Muscle of back (tissue), 11 donors: ENCODE measurements around the gene LEMD1. TPM values are rescaled to one million over a fixed set of nuclear protein-coding genes. Genes with fewer than 3 reads are reported as not detected.

Source experiments
- DNase-seq, 3 donors: peaks; one replicate each; pipeline versions ENCODE4 v3.0.0 to v3.0.0-alpha.2; 2013
- polyA plus RNA-seq, 10 donors: library from polyadenylated mRNA; unstranded; fragments of 120-200 nt; gene quantifications; one replicate each; pipeline ENCODE4 v1.2.1, GENCODE V29; 2013; ENCODE audit not compliant: insufficient read length in 10 of 10

The LEMD1 gene
- polyA plus RNA-seq, 10 donors: not detected

- DNase-seq: no peak
Measured at GRCh38 chr1:205355075-205355453, 66.8 kb downstream of the LEMD1 start.

DNA sequence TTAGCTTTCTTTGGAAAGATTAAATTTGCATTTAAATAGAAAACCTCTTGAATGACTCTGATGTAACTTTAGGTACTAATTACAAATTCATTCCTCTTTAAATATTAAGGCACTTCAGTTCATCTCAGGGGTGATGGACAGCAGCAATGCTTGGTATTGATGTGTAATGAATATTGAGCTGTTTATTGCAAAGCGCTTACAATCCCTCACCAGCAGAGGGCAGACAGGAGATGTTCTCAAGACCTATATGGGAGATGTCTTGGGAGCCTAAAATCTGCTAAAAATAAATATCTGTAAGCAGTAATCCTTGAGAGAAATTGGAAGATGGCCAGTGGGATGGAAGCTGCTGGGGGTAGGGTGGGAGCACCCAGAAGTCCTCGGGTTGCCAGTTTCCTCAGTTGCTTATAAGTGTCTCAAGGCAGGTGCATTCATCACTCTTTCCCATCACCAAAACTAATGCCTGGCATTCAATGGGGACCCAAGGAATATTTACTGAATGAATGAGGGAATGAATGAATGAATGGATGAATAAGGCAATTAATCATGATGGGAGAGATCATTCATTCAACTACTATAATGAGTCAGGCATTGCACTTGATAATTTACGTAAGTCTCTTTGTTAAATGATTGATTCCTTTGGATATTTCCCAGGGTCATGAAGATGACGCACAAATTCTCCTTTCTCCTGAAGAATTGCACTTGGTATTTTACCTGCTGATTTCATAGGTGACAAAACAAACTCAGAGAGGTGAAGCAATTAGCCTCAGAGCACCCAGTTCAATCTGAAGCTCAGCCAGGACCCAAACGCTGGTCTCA is 67.4 kb downstream of the LEMD1 start:
- peak; percentile 67 to 83 (median 68) for DNase-seq

GRCh38 chr1:205353612-205354011 is 68.2 kb downstream of the LEMD1 start:
- DNase-seq: no peak

DNA sequence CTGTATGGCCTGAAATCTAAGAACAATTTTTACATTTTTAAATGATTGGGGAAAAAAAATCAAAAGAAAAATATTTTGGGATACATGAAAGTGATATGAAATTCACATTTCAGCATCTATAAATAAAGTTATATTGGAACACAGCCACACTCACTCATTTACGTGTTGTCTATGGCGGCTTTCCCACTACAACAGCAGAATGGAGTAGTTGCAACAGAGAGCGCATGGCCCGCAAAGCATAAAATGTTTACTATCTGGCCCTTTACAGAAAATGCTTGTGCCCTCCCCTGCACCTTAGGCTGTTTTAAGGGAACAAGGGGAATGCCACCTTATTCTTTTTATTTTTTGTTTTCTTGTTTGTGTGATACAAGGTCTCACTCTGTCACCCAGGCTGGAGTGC is 68.7 kb downstream of the LEMD1 start:
- no peak for DNase-seq

- no peak for DNase-seq
Measured at GRCh38 chr1:205351984-205352713, 69.7 kb downstream of the LEMD1 start.

GRCh38 chr1:205350691-205351141 is 71.1 kb downstream of the LEMD1 start:
- DNase-seq: no peak

DNA sequence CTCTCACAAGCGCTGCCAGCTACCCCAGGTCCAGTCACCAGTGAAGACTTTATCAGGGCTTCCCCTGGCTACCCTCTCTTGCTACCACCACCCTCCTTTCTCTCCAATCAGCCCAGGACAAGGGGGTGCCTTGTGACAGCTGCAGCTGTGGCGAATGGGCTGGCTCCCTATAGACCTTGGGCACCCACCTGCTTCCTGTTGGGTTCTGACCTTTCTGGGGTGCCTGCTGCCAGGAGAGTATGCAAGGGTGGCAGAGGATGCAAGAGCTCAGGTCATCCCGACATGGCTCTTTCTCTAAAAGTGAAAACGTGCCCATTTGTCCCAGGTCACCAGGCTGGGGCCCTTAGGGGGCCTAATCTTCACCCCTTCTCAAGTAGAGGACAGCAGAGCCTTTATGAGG is 71.7 kb downstream of the LEMD1 start:
- DNase-seq: no peak

- DNase-seq: no peak
Measured at GRCh38 chr1:205348554-205349487, 73.0 kb downstream of the LEMD1 start.

DNA sequence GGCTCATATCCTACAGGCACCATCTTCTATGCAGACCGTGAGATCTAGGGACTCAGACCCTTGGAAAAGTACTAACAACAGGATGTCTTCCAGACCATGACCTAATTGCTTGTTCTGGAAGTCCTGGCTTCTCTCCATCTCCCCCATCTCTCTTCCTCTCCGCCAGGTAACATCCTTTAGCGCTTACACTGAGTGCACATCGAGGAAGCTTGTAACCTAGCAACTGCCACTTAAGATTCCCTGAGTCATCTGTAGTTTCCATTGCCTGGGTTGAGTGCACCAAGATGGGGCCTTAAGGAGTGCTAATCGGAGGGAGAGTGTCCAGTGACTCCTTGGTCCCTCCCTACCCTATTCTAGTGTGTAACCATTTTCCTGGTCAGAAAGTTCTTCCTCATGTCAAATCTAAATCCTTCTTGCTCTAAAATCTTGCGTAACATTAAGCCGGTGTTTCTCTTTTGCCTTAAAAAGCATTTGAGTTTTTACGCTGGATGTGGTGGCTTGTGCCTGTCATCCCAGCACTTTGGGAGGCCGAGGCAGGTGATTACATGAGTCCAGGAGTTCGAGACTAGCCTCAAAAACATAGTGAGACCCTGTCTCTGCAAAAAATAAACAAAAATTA is 74.8 kb downstream of the LEMD1 start:
- no peak for DNase-seq

DNA sequence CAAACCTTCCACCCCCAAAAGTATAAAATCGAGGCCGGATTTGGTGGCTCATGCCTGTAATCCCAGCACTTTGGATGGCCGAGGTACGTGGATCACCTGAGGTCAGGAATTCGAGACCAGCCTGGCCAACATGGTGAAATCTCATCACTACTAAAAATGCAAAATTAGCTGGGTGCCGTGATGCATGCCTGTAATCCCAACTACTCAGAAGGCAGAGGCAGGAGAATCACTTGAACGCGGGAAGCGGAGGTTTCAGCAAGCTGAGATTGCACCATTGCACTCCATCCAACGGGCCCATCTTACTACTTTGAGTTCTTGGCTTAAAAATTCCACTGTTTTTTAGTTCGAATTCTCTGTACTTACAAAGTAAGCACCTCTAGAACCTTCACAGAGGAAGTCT is 76.1 kb downstream of the LEMD1 start:
- no peak for DNase-seq

DNA sequence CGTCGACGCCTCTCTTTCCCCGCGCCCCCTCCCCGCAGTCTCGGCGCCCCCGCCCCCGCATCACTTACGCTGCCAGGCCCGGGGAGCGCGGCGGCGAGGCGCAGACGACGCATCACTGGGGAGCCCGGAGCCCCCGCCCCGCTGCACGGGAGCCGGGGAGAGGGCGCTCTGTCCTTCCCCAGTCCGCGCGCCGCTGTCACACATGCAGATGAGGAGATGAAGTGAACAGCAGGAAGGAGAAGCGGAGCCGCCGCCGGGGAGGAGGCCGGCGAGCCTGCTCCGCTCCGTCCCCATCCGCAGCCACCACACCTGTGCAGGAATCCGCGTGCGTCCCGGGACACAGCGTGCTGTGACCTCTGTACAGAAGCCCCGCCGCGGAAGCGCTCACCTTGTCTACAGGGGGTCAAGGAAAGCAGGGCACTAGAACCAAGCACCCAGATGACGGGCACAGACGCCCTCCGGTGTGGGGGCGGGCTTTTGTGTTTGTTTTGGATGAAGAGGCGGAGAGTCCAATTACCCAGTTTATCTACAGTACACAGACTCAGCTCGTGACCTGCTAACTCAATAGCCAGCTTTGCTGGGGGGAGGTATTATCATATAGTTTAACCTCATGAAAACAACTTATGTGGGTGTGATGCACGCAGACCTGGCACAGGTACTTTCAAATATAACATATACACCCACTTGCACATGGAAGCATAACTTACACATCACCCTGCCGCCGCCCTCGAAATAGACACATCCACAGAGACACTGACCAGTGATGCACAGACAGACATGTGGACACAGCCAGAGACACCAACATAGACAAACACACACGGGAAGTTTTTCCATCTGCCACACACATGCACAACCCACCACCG is 77.6 kb downstream of the LEMD1 start:
- DNase-seq: peak in 2 of 3 donors; percentile 23 to 55

DNA sequence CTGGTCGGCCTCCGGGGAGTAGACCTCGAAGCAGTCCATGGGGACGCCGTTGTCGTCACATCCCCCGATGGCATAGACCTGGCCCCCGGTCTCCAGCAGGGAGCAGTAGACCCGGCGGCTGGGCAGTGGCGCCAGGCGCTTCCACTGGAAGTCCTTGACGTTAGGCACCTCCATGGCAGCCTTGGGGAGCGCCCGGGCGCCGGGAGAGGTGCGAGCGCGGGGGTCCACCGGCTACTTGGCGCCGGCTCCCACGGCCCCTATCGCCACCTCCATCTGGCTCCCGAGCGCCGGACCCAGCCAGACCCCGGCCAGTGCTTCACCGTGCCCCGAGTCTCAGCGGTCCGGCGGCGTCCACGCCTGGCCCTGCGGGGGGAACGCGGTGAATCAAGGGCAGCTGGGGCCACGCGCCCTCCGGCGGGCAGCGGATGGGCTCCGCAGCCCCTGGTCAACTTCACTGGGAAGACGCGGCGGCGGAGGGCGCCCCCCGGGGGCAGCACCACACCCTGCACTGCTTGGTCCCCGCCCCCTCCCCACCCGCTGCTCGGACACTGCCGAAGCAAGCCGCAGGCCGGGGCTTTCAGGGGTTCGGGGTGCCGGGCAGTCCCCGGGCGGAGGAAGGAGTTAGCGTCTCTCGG is 78.3 kb downstream of the LEMD1 start:
- no peak for DNase-seq

- DNase-seq: no peak
Measured at GRCh38 chr1:205342986-205343385, 78.9 kb downstream of the LEMD1 start.

- no peak for DNase-seq
Measured at GRCh38 chr1:205340676-205341075, 81.2 kb downstream of the LEMD1 start.

DNA sequence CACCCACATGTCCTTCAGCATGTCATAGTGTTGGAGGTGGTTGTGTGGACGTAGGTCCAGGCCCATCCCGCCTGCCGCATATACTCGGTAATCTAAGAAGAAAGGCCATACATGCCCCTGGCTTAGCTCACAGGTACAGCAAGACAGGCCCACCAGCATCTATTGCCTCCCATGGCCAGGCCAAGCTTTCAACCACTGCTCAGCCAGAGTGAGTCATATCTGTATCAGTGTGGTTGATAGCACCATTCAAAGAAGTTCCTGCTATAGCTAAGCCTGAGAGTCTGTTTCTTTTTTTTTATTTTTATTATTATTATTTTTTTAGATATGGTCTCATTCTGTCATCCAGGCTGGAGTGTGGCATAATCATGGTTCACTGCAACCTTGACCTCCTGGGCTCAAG is 82.1 kb downstream of the LEMD1 start:
- DNase-seq: no peak

DNA sequence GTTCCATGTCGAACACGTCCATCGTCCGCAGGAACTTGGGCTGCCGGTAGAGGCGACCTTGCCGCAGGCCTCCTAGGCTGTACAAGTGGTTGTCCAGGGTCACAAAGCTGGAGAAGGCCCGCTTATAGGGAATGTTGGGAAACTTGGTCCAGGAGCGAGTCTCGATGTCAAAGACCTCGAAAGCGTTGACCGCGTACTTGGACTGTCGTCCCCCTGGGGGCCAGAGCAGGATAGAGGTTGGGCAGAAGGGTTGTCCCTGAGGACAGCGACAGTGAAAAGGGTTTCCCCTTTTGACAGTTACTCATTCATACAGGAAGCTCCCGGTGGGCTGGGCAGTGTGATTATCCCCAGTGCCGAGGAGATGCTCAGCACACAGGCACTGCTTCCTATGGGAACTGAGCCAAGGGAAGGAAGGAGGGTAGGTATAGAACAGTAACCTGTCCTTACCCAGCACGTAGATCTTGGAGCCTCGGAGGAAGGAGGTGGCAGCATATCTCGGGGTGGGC is 82.6 kb downstream of the LEMD1 start:
- no peak for DNase-seq

GRCh38 chr1:205338011-205338410 is 83.8 kb downstream of the LEMD1 start:
- DNase-seq: no peak

GRCh38 chr1:205337481-205337880 is 84.4 kb downstream of the LEMD1 start:
- no peak for DNase-seq

- DNase-seq: peak; percentile 47 to 74 (median 59)
Measured at GRCh38 chr1:205335692-205336091, 86.2 kb downstream of the LEMD1 start.
